Calu3 (cell line): Measurements from ENCODE around the gene SP2. TPM values are rescaled to one million over a fixed set of nuclear protein-coding genes. Genes with fewer than 3 reads are reported as not detected.

ENCODE experiments used
- BruUV-seq: library from RNA; stranded (reverse); fragments of 400-500 nt; replicated peaks from 2 replicates; lab custom pipeline; 2021; lab: Mats Ljungman, UMichigan
- CTCF ChIA-PET: fragments of 300-600 bp; sonication (Branson Sonifier 250); formaldehyde crosslinking; loops from one replicate; lab custom pipeline; 2022; ENCODE audit warnings: antibody characterized with exemption; lab: Charles Lee
- DNase-seq: peaks from one replicate; pipeline ENCODE4 v3.0.0; 2022
- H3K27ac Mint-ChIP-seq: one replicate; pipeline ENCODE4 v1.8.0; 2022; ENCODE audit warnings: mixed read lengths; ENCODE audit not compliant: unreplicated experiment
- H3K27me3 Mint-ChIP-seq: one replicate; pipeline ENCODE4 v1.8.0; 2022; ENCODE audit warnings: mixed read lengths; ENCODE audit not compliant: unreplicated experiment
- H3K36me3 Mint-ChIP-seq: one replicate; pipeline ENCODE4 v1.8.0; 2022; ENCODE audit warnings: mild to moderate bottlenecking, moderate library complexity, mixed read lengths; ENCODE audit not compliant: insufficient read depth, unreplicated experiment
- H3K4me1 Mint-ChIP-seq: one replicate; pipeline ENCODE4 v1.8.0; 2022; ENCODE audit warnings: mild to moderate bottlenecking, low read depth, mixed read lengths; ENCODE audit not compliant: unreplicated experiment
- H3K4me3 Mint-ChIP-seq: one replicate; pipeline ENCODE4 v1.8.0; 2022; ENCODE audit warnings: mild to moderate bottlenecking, low read depth, moderate library complexity, mixed read lengths; ENCODE audit not compliant: unreplicated experiment
- H3K9me3 Mint-ChIP-seq: one replicate; pipeline ENCODE4 v1.8.0; 2022; ENCODE audit warnings: low read depth, mixed read lengths; ENCODE audit not compliant: unreplicated experiment
- CTCF ChIP-seq: fragments of 200-600 bp; IDR thresholded peaks from one replicate; pipeline ENCODE4 v1.8.0; 2022; ENCODE audit warnings: antibody characterized with exemption; ENCODE audit not compliant: unreplicated experiment
- intact Hi-C: fragments of 100-400 bp; cut with micrococcal nuclease; formaldehyde crosslinking; loops from one replicate; pipeline ENCODE4 v1.10.0; 2022; ENCODE audit not compliant: unreplicated experiment
- total RNA-seq: library from RNA; stranded (reverse); gene quantifications from 2 replicates; pipeline ENCODE4 v1.2.3, GENCODE V29; 2022

The SP2 gene
- total RNA-seq, 1 experiment from 2014 or later, result 21.5 TPM

GRCh38 chr17:47889734-47890529 lies 6.1 kb upstream of the SP2 start:
- TF ChIP-seq CTCF, result peak; percentile 99

GRCh38 chr17:47891545-47892088 lies 4.4 kb upstream of the SP2 start:
- no peak overlapping the region for H3K27ac Mint-ChIP-seq
- no peak for DNase-seq
- no peak for TF ChIP-seq CTCF
- H3K36me3 Mint-ChIP-seq, result peaks cover 25% of the 10 kb centered on the region
- no TSS peak for BruUV-seq
- H3K9me3 Mint-ChIP-seq, result no peaks in the 10 kb centered on the region
- H3K4me3 Mint-ChIP-seq, result no peak overlapping the region
- CTCF ChIA-PET, result interaction anchor here (0.5 to 5.7 kb wide), 3 partner anchors 47 to 127 kb away, joined by 3 to 137 read pairs (median 4); partner anchors contain the start of gene SCRN2
- intact Hi-C loops, result loop anchor here (2.0 kb wide), 1 partner anchor 115 kb away; no protein-coding TSS in a partner anchor
- peaks cover 12% of the 10 kb centered on the region for H3K27me3 Mint-ChIP-seq
- H3K4me1 Mint-ChIP-seq, result peaks cover 16% of the 10 kb centered on the region

More at GRCh38 chr17:47889734-47890529, 6.1 kb upstream of the SP2 start:
- Mint-ChIP-seq H3K4me1 (peaks cover 15% of the 10 kb centered on the region), H3K27me3 (peaks cover 4% of the 10 kb centered on the region), H3K9me3 (no peaks in the 10 kb centered on the region), H3K36me3 (peaks cover 8% of the 10 kb centered on the region), H3K27ac (no peak overlapping the region), H3K4me3 (no peak overlapping the region)
- DNase-seq, result peak; percentile 98
- BruUV-seq, result no TSS peak
- intact Hi-C loops, result loop anchor here (1.0 to 2.0 kb wide), 2 partner anchors 49 to 113 kb away; partner anchors contain the start of gene SCRN2
- CTCF ChIA-PET, result interaction anchor here (0.6 to 5.7 kb wide), 16 partner anchors 8 to 121 kb away, joined by 3 to 137 read pairs (median 4); partner anchors contain the start of genes LRRC46, MRPL10, OSBPL7 and PNPO

GRCh38 chr17:47894498-47895346 lies 1.3 kb upstream of the SP2 start:
- Mint-ChIP-seq H3K4me1 (peaks cover 24% of the 10 kb centered on the region), H3K4me3 (peak overlapping the region; percentile 82), H3K9me3 (no peaks in the 10 kb centered on the region), H3K27ac (peak overlapping the region; percentile 99), H3K36me3 (peaks cover 33% of the 10 kb centered on the region), H3K27me3 (peaks cover 12% of the 10 kb centered on the region)
- TF ChIP-seq CTCF, result no peak
- intact Hi-C loops, result loop anchor here (2.0 to 5.0 kb wide), 2 partner anchors 53 to 124 kb away; no protein-coding TSS in a partner anchor
- DNase-seq, result no peak
- CTCF ChIA-PET, result interaction anchor here (0.6 to 1.7 kb wide), 16 partner anchors 10 to 124 kb away, joined by 3 to 12 read pairs (median 6); partner anchors contain the start of genes CDK5RAP3, LRRC46, MRPL10 and SP6
- BruUV-seq, result no TSS peak
